ENCODE measurements around the gene SLC25A2. TPM values are rescaled to one million over a fixed set of nuclear protein-coding genes. Genes with fewer than 3 reads are reported as not detected.

SLC25A2 gene
- total RNA-seq, 1 donor from 2014 or later: 0.81 TPM

GRCh38 chr5:141306630-141307029 lies 2.8 kb upstream of the SLC25A2 start:
- no peaks in the 10 kb centered on the region for H3K4me1 Mint-ChIP-seq (ENCODE audit: unreplicated experiment)
- H3K27me3 Mint-ChIP-seq (ENCODE audit: unreplicated experiment): no peaks in the 10 kb centered on the region
- peaks cover 35% of the 10 kb centered on the region for H3K9me3 Mint-ChIP-seq (ENCODE audit: unreplicated experiment)
- H3K4me3 Mint-ChIP-seq (ENCODE audit: unreplicated experiment): no peak overlapping the region
- TF ChIP-seq, protein P1, sequence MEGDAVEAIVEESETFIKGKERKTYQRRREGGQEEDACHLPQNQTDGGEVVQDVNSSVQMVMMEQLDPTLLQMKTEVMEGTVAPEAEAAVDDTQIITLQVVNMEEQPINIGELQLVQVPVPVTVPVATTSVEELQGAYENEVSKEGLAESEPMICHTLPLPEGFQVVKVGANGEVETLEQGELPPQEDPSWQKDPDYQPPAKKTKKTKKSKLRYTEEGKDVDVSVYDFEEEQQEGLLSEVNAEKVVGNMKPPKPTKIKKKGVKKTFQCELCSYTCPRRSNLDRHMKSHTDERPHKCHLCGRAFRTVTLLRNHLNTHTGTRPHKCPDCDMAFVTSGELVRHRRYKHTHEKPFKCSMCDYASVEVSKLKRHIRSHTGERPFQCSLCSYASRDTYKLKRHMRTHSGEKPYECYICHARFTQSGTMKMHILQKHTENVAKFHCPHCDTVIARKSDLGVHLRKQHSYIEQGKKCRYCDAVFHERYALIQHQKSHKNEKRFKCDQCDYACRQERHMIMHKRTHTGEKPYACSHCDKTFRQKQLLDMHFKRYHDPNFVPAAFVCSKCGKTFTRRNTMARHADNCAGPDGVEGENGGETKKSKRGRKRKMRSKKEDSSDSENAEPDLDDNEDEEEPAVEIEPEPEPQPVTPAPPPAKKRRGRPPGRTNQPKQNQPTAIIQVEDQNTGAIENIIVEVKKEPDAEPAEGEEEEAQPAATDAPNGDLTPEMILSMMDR (IDR thresholded peaks at IDR 0.05): no peak
- H3K27ac Mint-ChIP-seq (ENCODE audit: unreplicated experiment): no peak overlapping the region
- H3K36me3 Mint-ChIP-seq (ENCODE audit: unreplicated experiment): peaks cover 33% of the 10 kb centered on the region
- no peak for DNase-seq (ENCODE audit: extremely low spot score, unreplicated experiment)

DNA sequence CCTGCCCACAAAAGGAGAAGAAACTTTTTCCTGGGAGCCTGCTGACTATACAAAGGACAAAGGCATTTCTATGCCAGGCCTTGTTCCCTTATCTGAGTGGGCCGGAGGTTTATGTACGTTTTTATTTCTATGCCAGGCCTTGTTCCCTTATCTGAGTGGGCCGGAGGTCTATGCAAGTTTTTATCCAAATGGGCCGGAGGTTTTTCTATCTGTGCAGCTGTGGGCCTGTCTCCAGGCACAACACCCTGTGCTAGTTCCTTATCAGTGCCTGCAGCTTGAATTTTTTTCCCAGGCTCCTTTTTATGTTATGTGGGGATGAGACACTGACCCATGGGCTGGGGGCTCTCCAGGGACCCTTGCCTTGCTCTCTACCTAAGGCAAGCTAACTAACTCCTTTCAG lies 5.5 kb downstream of the SLC25A2 start:
- Mint-ChIP-seq H3K4me3 (ENCODE audit: unreplicated experiment) (no peak overlapping the region), H3K36me3 (ENCODE audit: unreplicated experiment) (peaks cover 14% of the 10 kb centered on the region), H3K27ac (ENCODE audit: unreplicated experiment) (no peak overlapping the region), H3K27me3 (ENCODE audit: unreplicated experiment) (no peaks in the 10 kb centered on the region), H3K4me1 (ENCODE audit: unreplicated experiment) (no peaks in the 10 kb centered on the region), H3K9me3 (ENCODE audit: unreplicated experiment) (peaks cover 49% of the 10 kb centered on the region)
- TF ChIP-seq, protein P1 (IDR thresholded peaks at IDR 0.05): no peak
- no peak for DNase-seq (ENCODE audit: extremely low spot score, unreplicated experiment)

DNA sequence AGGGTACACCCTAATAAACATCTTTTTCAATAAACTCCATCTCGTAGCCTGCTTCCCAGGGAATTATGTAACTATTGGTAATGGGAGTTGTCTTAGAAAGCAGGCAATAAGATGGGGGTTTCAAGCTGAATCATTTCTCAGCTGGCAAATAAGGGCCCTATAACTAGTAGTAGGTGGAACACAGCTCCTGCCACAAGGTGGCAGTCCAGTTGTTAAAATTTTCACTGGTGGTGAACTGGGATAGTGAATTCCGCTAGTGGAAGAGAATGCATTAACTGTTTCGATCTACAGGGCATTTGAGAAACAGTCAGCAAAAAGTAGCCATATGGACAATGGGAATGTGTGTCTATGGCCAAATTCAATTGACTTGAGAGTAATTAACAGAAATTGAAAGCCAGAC lies 30.9 kb downstream of the SLC25A2 start:
- H3K4me1 Mint-ChIP-seq (ENCODE audit: unreplicated experiment): no peaks in the 10 kb centered on the region
- H3K4me3 Mint-ChIP-seq (ENCODE audit: unreplicated experiment): no peak overlapping the region
- H3K27me3 Mint-ChIP-seq (ENCODE audit: unreplicated experiment): no peaks in the 10 kb centered on the region
- peaks cover 10% of the 10 kb centered on the region for H3K36me3 Mint-ChIP-seq (ENCODE audit: unreplicated experiment)
- DNase-seq (ENCODE audit: extremely low spot score, unreplicated experiment): no peak
- H3K27ac Mint-ChIP-seq (ENCODE audit: unreplicated experiment): no peak overlapping the region
- TF ChIP-seq, protein P1 (IDR thresholded peaks at IDR 0.05): no peak
- peaks cover 45% of the 10 kb centered on the region for H3K9me3 Mint-ChIP-seq (ENCODE audit: unreplicated experiment)

DNA sequence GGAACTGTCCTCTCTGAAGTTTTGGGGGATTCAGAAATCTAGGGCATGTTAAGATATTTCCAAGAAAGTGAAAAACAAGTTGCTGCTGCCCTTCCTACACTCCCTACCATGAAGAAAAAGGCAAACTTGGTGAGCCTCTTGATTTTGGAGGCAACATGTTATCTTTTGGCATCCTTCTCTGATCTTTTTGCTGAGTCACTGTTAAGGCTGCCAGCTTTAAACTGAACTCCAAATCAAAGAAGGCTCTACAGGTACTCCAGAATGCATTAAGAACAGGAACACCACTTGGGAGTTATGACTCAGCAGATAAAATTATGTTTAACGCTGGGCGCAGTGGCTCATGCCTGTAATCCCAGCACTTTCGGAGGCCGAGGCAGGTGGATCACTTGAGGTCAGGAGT lies 34.7 kb downstream of the SLC25A2 start:
- Mint-ChIP-seq H3K4me1 (ENCODE audit: unreplicated experiment) (no peaks in the 10 kb centered on the region), H3K9me3 (ENCODE audit: unreplicated experiment) (peaks cover 52% of the 10 kb centered on the region), H3K27ac (ENCODE audit: unreplicated experiment) (no peak overlapping the region), H3K36me3 (ENCODE audit: unreplicated experiment) (peaks cover 15% of the 10 kb centered on the region), H3K4me3 (ENCODE audit: unreplicated experiment) (no peak overlapping the region), H3K27me3 (ENCODE audit: unreplicated experiment) (no peaks in the 10 kb centered on the region)
- DNase-seq (ENCODE audit: extremely low spot score, unreplicated experiment): no peak
- TF ChIP-seq, protein P1 (IDR thresholded peaks at IDR 0.05): no peak

GRCh38 chr5:141261238-141261546 lies 42.7 kb downstream of the SLC25A2 start:
- TF ChIP-seq, protein P1 (IDR thresholded peaks at IDR 0.05): no peak
- H3K27me3 Mint-ChIP-seq (ENCODE audit: unreplicated experiment): no peaks in the 10 kb centered on the region
- H3K27ac Mint-ChIP-seq (ENCODE audit: unreplicated experiment): no peak overlapping the region
- no peaks in the 10 kb centered on the region for H3K4me1 Mint-ChIP-seq (ENCODE audit: unreplicated experiment)
- DNase-seq (ENCODE audit: extremely low spot score, unreplicated experiment): no peak
- H3K9me3 Mint-ChIP-seq (ENCODE audit: unreplicated experiment): peaks cover 55% of the 10 kb centered on the region
- peaks cover 35% of the 10 kb centered on the region for H3K36me3 Mint-ChIP-seq (ENCODE audit: unreplicated experiment)
- no peak overlapping the region for H3K4me3 Mint-ChIP-seq (ENCODE audit: unreplicated experiment)

All from osteocyte (in vitro differentiated cells).